Jurkat, Clone E6-1 (cell line): Measurements from ENCODE around the gene RDH5. TPM values are rescaled to one million over a fixed set of nuclear protein-coding genes. Genes with fewer than 3 reads are reported as not detected.

ENCODE experiments used
- DNase-seq: peaks from one replicate; pipeline ENCODE4 v3.0.0-alpha.2; 2011; ENCODE audit warnings: low read depth, low spot score
- H3K4me3 ChIP-seq: 2 replicates; pipeline ENCODE4 v1.5.1; 2011; ENCODE audit warnings: mild to moderate bottlenecking, low read length, control low read depth, moderate library complexity
- polyA plus RNA-seq: library from polyadenylated mRNA; unstranded; fragments of >200 nt; gene quantifications from one replicate; pipeline ENCODE4 v1.2.1, GENCODE V29; 2012; ENCODE audit warnings: missing spikeins; ENCODE audit not compliant: insufficient read length, insufficient read depth

The RDH5 gene
- polyA plus RNA-seq = 4.6 TPM

GRCh38 chr12:55720071-55720564 is at the start of gene RDH5:
TSS of gene RDH5 (plus strand) at chr12:55720393. CDS start at chr12:55721185, 792 bp downstream.
- no peak within 1 kb of the TSS for H3K4me3 ChIP-seq
- no peak for DNase-seq

- no peak for DNase-seq
Measured at GRCh38 chr12:55671746-55672145, 48.4 kb upstream of the RDH5 start.

GRCh38 chr12:55673638-55674037 is 46.6 kb upstream of the RDH5 start:
- no peak overlapping the region for H3K4me3 ChIP-seq
- DNase-seq = no peak

More at GRCh38 chr12:55671746-55672145, 48.4 kb upstream of the RDH5 start:
- H3K4me3 ChIP-seq = no peak overlapping the region

- H3K4me3 ChIP-seq = no peak overlapping the region
- no peak for DNase-seq
Measured at GRCh38 chr12:55675666-55676065, 44.5 kb upstream of the RDH5 start.

- DNase-seq = no peak
- H3K4me3 ChIP-seq = no peak overlapping the region
Measured at GRCh38 chr12:55676707-55677106, 43.5 kb upstream of the RDH5 start.

- no peak for DNase-seq
- H3K4me3 ChIP-seq = no peak overlapping the region
Measured at GRCh38 chr12:55679691-55680090, 40.5 kb upstream of the RDH5 start.

GRCh38 chr12:55681142-55682077 is 38.8 kb upstream of the RDH5 start:
- no peak overlapping the region for H3K4me3 ChIP-seq
- peak; percentile 12 for DNase-seq

- no peak overlapping the region for H3K4me3 ChIP-seq
Measured at GRCh38 chr12:55682087-55682796, 38.0 kb upstream of the RDH5 start.

GRCh38 chr12:55683676-55684075 is 36.5 kb upstream of the RDH5 start:
- no peak overlapping the region for H3K4me3 ChIP-seq
- no peak for DNase-seq

More at GRCh38 chr12:55682087-55682796, 38.0 kb upstream of the RDH5 start:
- DNase-seq = no peak

GRCh38 chr12:55684761-55685370 is 35.3 kb upstream of the RDH5 start:
- H3K4me3 ChIP-seq = no peak overlapping the region
- DNase-seq = no peak

GRCh38 chr12:55685671-55686070 is 34.5 kb upstream of the RDH5 start:
- H3K4me3 ChIP-seq = no peak overlapping the region
- no peak for DNase-seq

- no peak for DNase-seq
- no peak overlapping the region for H3K4me3 ChIP-seq
Measured at GRCh38 chr12:55686366-55687010, 33.7 kb upstream of the RDH5 start.

GRCh38 chr12:55687746-55688145 is 32.4 kb upstream of the RDH5 start:
- no peak for DNase-seq
- no peak overlapping the region for H3K4me3 ChIP-seq

GRCh38 chr12:55688716-55689655 is 31.2 kb upstream of the RDH5 start:
- no peak for DNase-seq

GRCh38 chr12:55692631-55693322 is 27.4 kb upstream of the RDH5 start:
- no peak overlapping the region for H3K4me3 ChIP-seq
- DNase-seq = no peak

More at GRCh38 chr12:55688716-55689655, 31.2 kb upstream of the RDH5 start:
- no peak overlapping the region for H3K4me3 ChIP-seq

- DNase-seq = no peak
- no peak overlapping the region for H3K4me3 ChIP-seq
Measured at GRCh38 chr12:55693323-55694187, 26.6 kb upstream of the RDH5 start.

GRCh38 chr12:55694188-55694515 is 26.0 kb upstream of the RDH5 start:
- H3K4me3 ChIP-seq = no peak overlapping the region
- no peak for DNase-seq
